ENCODE results near the gene METTL9. TPM values are rescaled to one million over a fixed set of nuclear protein-coding genes. Genes with fewer than 3 reads are reported as not detected.
A peak's percentile ranks its signal among the peaks of the same experiment; 100 is the strongest.

METTL9 gene
- total RNA-seq, 4 donors from 2014 or later = 59.2 to 75.8 (median 70.3) TPM

DNA sequence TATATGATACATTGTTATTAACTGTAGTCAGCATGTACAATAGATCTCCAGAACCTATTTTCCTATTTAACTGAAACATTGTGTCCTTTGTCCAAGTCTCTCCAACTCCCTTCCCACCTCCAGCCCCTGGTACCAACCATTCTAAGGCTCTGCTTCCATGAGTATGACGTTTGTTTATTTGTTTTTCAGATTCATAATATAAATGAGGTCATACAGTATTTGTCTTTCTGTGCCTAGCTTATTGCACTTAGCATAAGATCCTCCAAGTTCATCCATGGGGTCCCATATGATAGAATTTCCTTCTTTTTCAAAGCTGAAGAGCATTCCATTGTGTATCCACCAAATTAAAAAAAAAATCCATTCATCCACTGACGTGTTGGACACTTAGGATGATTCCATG is 103.8 kb downstream of the METTL9 start:
- no peak overlapping the region for H3K4me3 ChIP-seq
- TF ChIP-seq POLR2A (IDR thresholded peaks at IDR 0.05) = no peak
- TF ChIP-seq, protein P1, sequence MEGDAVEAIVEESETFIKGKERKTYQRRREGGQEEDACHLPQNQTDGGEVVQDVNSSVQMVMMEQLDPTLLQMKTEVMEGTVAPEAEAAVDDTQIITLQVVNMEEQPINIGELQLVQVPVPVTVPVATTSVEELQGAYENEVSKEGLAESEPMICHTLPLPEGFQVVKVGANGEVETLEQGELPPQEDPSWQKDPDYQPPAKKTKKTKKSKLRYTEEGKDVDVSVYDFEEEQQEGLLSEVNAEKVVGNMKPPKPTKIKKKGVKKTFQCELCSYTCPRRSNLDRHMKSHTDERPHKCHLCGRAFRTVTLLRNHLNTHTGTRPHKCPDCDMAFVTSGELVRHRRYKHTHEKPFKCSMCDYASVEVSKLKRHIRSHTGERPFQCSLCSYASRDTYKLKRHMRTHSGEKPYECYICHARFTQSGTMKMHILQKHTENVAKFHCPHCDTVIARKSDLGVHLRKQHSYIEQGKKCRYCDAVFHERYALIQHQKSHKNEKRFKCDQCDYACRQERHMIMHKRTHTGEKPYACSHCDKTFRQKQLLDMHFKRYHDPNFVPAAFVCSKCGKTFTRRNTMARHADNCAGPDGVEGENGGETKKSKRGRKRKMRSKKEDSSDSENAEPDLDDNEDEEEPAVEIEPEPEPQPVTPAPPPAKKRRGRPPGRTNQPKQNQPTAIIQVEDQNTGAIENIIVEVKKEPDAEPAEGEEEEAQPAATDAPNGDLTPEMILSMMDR (IDR thresholded peaks at IDR 0.05) = no peak
- DNase-seq = no peak
- H3K36me3 ChIP-seq = no peaks in the 10 kb centered on the region
- H3K27ac ChIP-seq = no peak overlapping the region
- no peaks in the 10 kb centered on the region for H3K9me3 ChIP-seq
- H3K4me1 ChIP-seq = no peaks in the 10 kb centered on the region
- no peaks in the 10 kb centered on the region for H3K27me3 ChIP-seq

DNA sequence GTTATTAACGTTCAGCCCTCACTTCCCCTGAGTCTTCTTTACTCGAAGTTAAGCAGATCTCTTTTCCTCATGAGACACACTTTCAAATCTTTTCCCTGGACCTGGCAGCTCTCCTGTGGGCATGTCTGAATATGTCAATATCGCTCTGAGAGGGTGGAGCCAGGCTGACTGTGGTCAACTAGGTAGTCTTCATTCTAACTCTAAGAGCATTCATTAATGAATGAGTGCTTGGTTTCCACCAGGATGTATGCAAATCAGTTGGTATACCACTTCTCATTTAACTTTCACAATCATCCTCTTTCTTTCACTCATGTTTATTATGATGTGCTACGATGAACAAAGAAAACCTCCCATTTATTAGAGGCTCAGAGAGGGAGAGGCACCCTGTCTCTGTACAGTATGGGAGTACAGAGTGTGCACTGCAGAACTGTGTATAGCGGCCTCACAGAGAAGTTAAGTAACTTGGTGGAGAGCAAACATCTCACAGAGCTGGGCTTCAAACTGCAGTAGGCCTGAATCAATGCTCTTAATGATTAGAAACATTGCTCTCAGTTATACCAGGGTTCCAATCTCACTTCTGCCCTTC is 104.3 kb downstream of the METTL9 start:
- no peak for TF ChIP-seq POLR2A (IDR thresholded peaks at IDR 0.05)
- TF ChIP-seq, protein P1 (IDR thresholded peaks at IDR 0.05) = no peak
- Histone ChIP-seq H3K4me1 (no peaks in the 10 kb centered on the region), H3K27ac (no peak overlapping the region), H3K27me3 (no peaks in the 10 kb centered on the region), H3K4me3 (no peak overlapping the region), H3K36me3 (no peaks in the 10 kb centered on the region), H3K9me3 (no peaks in the 10 kb centered on the region)
- DNase-seq = peak in 1 of 3 donors; percentile 31

DNA sequence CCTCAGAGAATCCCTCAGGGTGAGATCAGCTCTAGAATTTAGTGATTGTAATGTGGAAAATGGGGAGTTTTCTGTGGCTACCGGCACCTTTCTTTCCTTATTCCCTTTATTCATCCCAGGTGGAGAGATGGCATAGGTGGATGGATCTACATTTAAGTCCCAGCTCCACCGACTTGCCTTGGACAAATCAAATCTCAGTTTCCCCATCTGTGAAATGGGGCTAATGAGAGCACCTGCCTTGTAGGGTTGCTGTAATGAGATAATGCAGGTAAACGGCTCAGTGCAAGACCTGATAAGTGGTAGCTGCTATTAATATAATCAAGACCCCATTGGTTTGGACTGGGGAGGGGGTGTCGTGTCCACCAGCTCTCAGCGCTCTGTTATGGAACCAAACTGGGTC is 104.9 kb downstream of the METTL9 start:
- Histone ChIP-seq H3K4me1 (no peaks in the 10 kb centered on the region), H3K27ac (no peak overlapping the region), H3K4me3 (no peak overlapping the region), H3K36me3 (no peaks in the 10 kb centered on the region), H3K9me3 (no peaks in the 10 kb centered on the region), H3K27me3 (no peaks in the 10 kb centered on the region)
- DNase-seq = no peak
- TF ChIP-seq, protein P1 (IDR thresholded peaks at IDR 0.05) = no peak

DNA sequence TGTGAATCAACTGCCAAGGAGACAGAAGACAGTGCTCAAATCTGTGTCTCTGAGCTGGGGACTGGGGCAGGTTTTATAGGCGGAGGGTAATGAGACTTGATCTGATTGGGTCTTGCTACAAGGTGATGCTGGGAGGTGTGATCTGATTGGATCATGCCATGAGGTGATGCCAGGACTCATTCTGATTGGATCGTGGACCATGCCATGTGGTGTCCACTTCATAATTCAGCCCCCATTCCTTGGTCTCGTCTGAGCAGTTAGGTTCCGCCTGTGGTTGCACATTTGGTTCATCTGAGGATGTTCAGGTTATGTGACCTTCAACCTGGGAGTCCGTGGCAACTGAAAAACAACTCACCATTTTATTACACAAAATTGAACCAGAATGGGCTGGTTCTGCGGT is 105.4 kb downstream of the METTL9 start:
- H3K36me3 ChIP-seq = no peaks in the 10 kb centered on the region
- no peak overlapping the region for H3K4me3 ChIP-seq
- H3K27ac ChIP-seq = no peak overlapping the region
- no peaks in the 10 kb centered on the region for H3K27me3 ChIP-seq
- H3K4me1 ChIP-seq = no peaks in the 10 kb centered on the region
- DNase-seq = no peak
- no peaks in the 10 kb centered on the region for H3K9me3 ChIP-seq
- TF ChIP-seq, protein P1 (IDR thresholded peaks at IDR 0.05) = no peak
- TF ChIP-seq POLR2A (IDR thresholded peaks at IDR 0.05) = no peak

Small RNA genes within 50 kb of the gene (small RNA-seq; reads per million reads assigned to genes)
- gene RF00478 (0 reads per million in 2 donors), gene RNU6-1005P (0 reads per million in 2 donors), gene RNU6-196P (0 reads per million in 2 donors)

Other genes with a start within 250 kb of the METTL9 start
- gene IGSF6, start 53.0 kb downstream of the METTL9 start, total RNA-seq = 1 to 10 TPM in 2 of 4 donors, under 1 TPM in 1, not detected in 1; 0.76 to 7.4 (median 1.3) TPM
- not detected for gene OTOA, start 64.4 kb downstream of the METTL9 start, total RNA-seq

Measured in Peyer's patch (tissue), 4 donors.